ENCODE measurements around the gene CELA2B.
A peak's percentile ranks its signal among the peaks of the same experiment; 100 is the strongest.
"Not testable (repeated sequence)": the region's sequence is repeated elsewhere in the genome, so short reads cannot be mapped to it uniquely, and the experiment has no call there.

Gene CELA2B

GRCh38 chr1:15486844-15487610 is 11.1 kb downstream of the CELA2B start:
- intact Hi-C loops (cut with DNase I); DNase-seq: not testable (repeated sequence)

- intact Hi-C loops (cut with DNase I), result no loop called here
- DNase-seq, result no peak
These were observed 12.5 kb downstream of the CELA2B start for GRCh38 chr1:15488371-15488770.

GRCh38 chr1:15489052-15489736 is 13.3 kb downstream of the CELA2B start:
- DNase-seq, result peak in 40 of 42 donors; percentile 9 to 80 (median 43)
- intact Hi-C loops (cut with DNase I), result no loop called here

- intact Hi-C loops (cut with DNase I), result not testable (repeated sequence)
- DNase-seq, result peak in 30 of 42 donors; percentile 3 to 75 (median 42)
These were observed 15.1 kb downstream of the CELA2B start for GRCh38 chr1:15491010-15491409.

GRCh38 chr1:15492596-15492995 is 16.7 kb downstream of the CELA2B start:
- no peak for DNase-seq
- intact Hi-C loops (cut with DNase I), result no loop called here

GRCh38 chr1:15493869-15494390 is 18.0 kb downstream of the CELA2B start:
- intact Hi-C loops (cut with DNase I), result no loop called here
- no peak for DNase-seq

GRCh38 chr1:15500184-15501178 is 24.6 kb downstream of the CELA2B start:
- intact Hi-C loops (cut with DNase I), result no loop called here
- no peak for DNase-seq

- intact Hi-C loops (cut with DNase I), result no loop called here
- DNase-seq, result peak in 40 of 42 donors; percentile 14 to 79 (median 50)
These were observed 25.5 kb downstream of the CELA2B start for GRCh38 chr1:15501208-15502032.

- no peak for DNase-seq
- intact Hi-C loops (cut with DNase I), result no loop called here
These were observed 28.5 kb downstream of the CELA2B start for GRCh38 chr1:15504436-15504835.

GRCh38 chr1:15506831-15507230 is 30.9 kb downstream of the CELA2B start:
- DNase-seq, result no peak
- intact Hi-C loops (cut with DNase I), result no loop called here

GRCh38 chr1:15507278-15507677 is 31.4 kb downstream of the CELA2B start:
- intact Hi-C loops (cut with DNase I), result no loop called here
- DNase-seq, result peak in 1 of 42 donors; percentile 7

GRCh38 chr1:15508700-15509487 is 33.0 kb downstream of the CELA2B start:
- intact Hi-C loops (cut with DNase I), result no loop called here
- DNase-seq, result no peak

GRCh38 chr1:15509586-15509985 is 33.7 kb downstream of the CELA2B start:
- intact Hi-C loops (cut with DNase I), result no loop called here
- no peak for DNase-seq

GRCh38 chr1:15510611-15511405 is 34.9 kb downstream of the CELA2B start:
- peak in 1 of 42 donors; percentile 33 for DNase-seq
- intact Hi-C loops (cut with DNase I), result no loop called here

GRCh38 chr1:15513192-15513591 is 37.3 kb downstream of the CELA2B start:
- DNase-seq, result peak in 5 of 42 donors; percentile 14 to 52 (median 31)
- intact Hi-C loops (cut with DNase I), result no loop called here

GRCh38 chr1:15513919-15514318 is 38.0 kb downstream of the CELA2B start:
- intact Hi-C loops (cut with DNase I), result no loop called here
- DNase-seq, result peak in 1 of 42 donors; percentile 16

- intact Hi-C loops (cut with DNase I), result not testable (repeated sequence)
These were observed 38.7 kb downstream of the CELA2B start for GRCh38 chr1:15514557-15514956.

More at GRCh38 chr1:15514557-15514956, 38.7 kb downstream of the CELA2B start:
- DNase-seq, result peak in 1 of 42 donors; percentile 4

Measured in head of caudate nucleus (tissue), 42 donors.